ENCODE results near the gene METTL2B. TPM values are rescaled to one million over a fixed set of nuclear protein-coding genes. Genes with fewer than 3 reads are reported as not detected.

METTL2B gene, protein sequence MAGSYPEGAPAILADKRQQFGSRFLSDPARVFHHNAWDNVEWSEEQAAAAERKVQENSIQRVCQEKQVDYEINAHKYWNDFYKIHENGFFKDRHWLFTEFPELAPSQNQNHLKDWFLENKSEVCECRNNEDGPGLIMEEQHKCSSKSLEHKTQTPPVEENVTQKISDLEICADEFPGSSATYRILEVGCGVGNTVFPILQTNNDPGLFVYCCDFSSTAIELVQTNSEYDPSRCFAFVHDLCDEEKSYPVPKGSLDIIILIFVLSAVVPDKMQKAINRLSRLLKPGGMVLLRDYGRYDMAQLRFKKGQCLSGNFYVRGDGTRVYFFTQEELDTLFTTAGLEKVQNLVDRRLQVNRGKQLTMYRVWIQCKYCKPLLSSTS
- total RNA-seq: 40.0 and 53.3 TPM in 2 replicates

DNA sequence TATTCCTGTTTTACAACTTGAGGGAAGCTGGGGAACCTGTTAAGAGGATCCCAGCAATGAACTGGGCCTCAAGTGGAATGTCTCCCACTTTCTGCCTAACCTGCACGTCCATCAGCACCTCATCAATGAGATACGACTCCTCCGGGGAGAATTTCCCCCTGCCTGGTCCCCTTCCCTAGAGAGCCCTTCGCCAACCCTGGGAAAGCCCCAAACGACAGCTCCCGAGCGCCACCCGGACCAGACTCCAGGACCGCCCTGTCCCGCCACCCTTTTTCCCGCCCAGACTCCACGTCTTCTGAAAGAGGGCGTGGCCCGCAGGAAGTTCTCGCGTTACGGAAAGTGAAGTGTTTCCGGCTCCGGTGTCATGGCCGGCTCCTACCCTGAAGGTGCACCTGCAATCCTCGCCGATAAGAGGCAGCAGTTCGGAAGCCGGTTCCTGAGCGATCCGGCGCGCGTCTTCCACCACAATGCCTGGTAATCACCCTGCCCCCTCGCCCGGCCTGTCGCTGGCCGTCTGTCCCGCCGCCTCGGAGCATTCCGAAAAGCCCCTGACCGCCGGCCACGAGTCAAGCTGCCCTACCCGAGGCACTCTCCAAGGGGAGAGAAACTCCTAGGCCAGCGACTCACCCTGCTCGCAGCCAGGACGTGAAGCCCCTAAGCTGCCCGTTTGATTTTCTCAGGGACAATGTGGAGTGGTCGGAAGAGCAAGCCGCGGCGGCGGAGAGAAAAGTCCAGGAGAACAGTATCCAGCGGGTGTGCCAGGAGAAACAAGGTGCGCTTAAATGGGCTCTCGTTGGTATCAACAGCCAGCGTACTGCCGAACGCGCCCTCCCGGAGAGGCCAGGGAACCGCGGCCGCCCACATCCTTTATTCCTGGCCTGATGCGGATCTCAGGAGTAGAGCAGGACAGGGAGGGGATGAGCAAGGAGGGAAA, at the start of gene METTL2B:
METTL2B (plus strand) TSS at position 347 of the 934 bp plus-strand sequence; CDS start at position 365, 18 bp downstream.

DNA sequence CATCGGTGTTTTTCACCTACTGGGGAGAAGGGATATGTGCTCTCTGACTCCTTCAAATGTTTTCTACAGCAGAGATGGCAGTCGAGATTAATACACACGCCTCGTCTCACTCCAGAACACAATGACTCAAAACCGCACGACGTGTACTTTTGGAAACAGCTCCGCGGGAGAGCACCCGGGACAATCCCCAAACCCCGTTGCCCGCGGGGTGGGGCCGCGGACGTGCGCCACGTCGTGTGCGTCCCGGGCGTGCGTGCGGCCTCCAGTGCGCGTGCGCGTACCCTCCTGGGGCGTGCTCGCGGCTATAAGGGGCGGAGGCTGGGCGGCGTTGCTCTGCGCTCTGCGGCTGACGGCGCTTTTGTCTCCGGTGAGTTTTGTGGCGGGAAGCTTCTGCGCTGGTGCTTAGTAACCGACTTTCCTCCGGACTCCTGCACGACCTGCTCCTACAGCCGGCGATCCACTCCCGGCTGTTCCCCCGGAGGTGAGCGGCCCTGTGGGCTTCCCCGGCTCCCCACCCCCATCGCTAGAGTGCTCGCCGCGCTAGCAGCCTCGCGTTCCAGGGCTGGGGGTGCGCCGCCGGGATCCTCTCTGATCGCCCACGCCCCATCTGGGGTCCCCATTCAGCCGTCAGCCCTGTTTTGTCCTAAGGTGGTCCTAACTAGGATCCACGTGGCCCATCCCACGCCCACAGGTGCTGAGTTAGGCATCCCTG, 20.8 kb upstream of the METTL2B start, which contains the start of gene HILPDA:
HILPDA (plus strand) TSS at position 336 of the 712 bp plus-strand sequence. CDS start 1,391 bp downstream, outside the sequence.

Other genes starting within 250 kb of the METTL2B start
- 0.12 TPM in 1 of 2 replicates, not detected in the other for gene LEP, start 235.5 kb upstream of the METTL2B start, total RNA-seq
- 17.0 and 30.2 TPM in 2 replicates for gene RBM28, start 132.8 kb upstream of the METTL2B start, total RNA-seq
- gene PRRT4, start 115.1 kb upstream of the METTL2B start, total RNA-seq: under 0.01 and 0.12 TPM in 2 replicates
- gene IMPDH1, start 66.8 kb upstream of the METTL2B start, total RNA-seq: 52.0 and 69.3 TPM in 2 replicates
- 14.2 and 19.5 TPM in 2 replicates for gene HILPDA, start 20.9 kb upstream of the METTL2B start, total RNA-seq
- 0.33 and 0.87 TPM in 2 replicates for gene GARIN1A, start 195.5 kb downstream of the METTL2B start, total RNA-seq

All from uterine smooth muscle cell (primary cell).